Amniotic epithelial cell (primary cell): ENCODE measurements around the gene ABLIM1.
A peak's percentile ranks its signal among the peaks of the same experiment; 100 is the strongest.

ENCODE experiments used
- DNase-seq: peaks from one replicate; pipeline ENCODE4 v3.0.0-alpha.2; 2010; ENCODE audit warnings: low read depth

Gene ABLIM1

DNA sequence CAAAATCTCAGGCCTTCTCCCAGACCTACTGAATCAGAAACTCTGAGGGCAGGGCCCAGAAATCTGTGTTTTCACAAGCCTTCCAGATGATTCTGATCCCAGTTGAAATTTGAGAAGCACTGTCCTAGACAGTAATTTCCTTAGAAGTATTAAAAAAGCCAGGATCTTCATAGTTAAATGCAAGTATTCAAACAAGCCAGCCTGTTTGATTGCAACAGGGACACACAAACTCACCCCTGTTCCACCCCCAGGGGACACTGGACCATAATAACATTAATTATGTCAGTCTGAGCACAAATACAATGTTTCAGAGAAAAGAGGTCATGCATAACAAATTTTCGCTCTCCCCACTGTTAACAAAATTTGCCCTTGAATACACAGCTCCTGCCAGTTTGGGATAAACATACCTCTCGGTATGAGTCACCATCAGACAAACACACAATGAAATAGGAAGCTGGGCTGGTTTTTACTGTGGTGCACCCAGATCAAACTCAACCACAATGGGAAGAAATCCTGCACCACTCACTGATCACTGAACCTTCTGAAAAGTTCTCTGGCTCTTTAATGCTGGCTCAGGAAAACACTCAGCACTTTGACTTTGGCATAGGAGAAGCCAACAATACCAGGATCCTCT, 34.3 kb downstream of the ABLIM1 start:
- DNase-seq: peak; percentile 38

DNA sequence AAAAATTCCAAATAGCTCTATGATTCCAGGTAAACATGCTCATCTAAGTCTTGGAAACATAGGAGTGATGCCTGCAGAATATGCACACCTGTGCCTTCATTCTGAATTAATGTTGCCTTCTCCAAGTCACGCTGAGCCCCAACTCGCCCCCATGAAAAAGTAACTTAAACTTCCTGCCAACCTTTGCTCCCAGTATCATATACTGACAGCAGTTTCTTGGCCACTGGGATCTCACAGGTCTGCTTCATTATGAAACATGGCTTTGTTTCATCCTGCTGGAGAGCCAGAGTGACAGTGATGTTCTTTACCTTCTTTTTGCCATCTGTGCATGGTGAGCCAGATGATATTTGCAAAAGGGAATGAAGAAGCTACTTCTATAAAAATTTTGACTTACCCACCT, 34.9 kb downstream of the ABLIM1 start:
- DNase-seq: no peak

DNA sequence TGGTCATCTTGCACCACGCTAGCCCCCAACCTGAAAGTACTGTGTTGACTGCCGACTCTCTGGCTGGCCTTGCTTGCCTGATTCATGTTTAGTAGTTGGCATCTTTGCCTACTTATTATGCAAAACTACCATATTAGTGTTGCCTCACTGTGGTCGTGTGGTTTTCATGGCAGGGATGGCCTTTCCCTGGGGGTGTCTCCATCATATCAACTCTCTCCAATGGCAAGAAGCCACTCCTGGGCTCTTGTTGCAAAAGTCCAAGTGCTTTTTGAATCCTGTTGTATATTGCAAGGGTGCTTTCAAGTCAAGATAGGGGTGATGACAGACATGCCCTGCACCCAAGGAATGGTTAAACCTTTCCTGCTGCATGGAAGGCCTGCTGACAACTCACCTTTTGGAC, 39.4 kb downstream of the ABLIM1 start:
- no peak for DNase-seq

DNA sequence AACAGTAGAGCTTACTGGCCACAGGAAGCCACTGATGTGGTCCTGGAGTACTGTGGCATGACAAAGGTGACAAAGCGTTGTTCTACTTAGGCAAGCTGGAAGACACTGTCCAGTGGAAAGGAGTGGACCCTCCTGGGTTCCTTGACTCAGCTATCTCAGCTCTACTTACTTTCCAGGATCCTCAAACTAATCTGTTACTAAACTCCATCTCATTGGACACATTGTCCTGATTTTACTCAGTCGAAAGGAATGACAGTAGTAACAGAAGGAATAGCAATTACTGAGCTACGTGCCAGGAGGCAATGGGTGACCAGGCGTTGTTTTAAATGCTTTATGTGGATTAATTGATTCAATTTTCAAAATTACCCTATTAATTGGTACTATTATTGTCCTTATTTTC, 41.6 kb downstream of the ABLIM1 start:
- no peak for DNase-seq

DNA sequence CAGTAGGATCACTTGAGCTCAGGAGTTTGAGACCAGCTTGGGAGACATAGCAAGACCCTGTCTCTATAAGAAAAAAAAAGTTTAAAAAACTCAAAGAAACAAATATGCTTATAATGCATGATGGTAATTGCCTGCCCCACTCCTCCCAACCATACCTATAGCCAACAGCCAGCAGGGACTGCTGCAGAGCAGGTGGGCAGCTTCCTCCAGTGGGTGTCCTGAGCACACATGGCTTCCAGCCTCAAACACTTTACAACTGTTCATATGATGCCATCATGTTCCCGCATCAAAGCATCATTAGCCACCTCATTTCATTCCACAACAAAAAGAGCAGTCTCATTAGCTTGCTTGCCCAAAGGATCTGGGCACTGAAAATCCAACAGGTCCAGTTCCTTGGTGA, 42.0 kb downstream of the ABLIM1 start:
- DNase-seq: no peak

DNA sequence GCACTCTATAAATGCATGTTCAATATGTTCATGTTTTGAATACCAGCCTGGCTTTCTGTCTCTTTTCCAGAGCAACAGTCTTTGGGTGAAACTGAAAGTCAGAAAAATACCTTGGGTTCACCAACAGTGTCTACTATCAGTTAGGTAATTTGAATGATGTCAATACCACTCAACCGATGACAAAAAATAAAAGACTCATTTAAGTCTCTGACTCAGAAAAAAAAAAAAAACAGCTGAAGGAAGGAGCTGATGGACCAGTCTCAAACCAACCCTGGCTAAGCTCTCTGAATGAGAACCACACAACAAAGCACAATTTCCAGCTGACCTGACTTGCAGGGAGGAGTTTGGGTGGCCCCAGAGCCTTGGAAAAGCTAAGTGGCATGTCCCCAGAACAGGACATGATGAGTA, 42.5 kb downstream of the ABLIM1 start:
- DNase-seq: no peak

DNA sequence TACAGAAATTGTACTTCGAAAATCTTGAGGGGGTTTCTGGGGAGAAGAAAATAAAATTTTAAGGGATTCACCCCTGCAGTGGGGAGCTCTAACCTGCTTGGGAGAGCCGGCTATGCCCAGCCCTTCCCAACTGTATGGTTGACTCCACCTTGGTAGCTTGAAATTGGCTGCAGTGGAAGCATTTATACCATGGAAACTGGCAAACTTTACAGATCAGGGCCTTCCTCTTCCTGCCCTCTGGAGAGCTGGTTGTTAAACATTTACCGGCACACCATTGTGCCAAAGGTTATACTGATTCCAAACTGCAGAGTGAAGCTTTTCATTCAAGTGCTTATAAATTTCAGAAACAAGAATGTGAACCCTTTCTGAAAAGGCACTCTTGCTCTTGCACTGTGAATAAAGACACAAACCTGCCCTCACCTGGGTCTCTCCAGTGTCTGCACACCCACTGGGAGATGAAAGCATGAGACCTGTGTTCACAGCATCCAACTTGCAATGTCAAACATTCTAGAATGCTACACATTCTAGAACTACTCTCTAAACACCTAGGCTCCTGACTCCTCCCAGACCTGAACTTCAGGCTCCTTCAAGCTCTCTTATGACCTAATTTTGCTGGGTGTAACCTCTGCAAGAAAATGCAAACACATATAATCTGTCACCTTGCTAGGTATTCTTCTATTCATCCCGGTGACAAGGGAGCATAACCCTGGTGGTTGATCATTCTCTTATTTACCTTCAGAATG, 44.7 kb downstream of the ABLIM1 start:
- DNase-seq: no peak

DNA sequence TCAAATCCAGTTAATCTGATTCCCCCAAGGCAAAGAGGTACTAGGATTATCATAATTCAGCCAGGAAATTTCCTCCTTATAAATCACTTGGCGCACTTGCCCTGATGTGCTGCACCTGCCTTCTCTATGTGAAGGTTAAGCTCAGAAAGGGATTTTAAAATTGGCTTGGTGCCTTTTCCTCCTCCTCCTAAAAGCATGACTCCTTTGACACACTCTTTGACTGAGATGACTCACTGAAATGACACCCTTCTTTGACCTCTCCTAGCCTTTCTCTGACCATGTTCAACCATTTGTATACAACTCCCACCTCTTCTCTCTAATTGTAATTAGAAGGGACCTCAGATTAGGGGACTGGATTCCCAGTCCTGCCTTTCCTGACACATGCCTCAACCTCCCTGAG, 46.5 kb downstream of the ABLIM1 start:
- DNase-seq: no peak

DNA sequence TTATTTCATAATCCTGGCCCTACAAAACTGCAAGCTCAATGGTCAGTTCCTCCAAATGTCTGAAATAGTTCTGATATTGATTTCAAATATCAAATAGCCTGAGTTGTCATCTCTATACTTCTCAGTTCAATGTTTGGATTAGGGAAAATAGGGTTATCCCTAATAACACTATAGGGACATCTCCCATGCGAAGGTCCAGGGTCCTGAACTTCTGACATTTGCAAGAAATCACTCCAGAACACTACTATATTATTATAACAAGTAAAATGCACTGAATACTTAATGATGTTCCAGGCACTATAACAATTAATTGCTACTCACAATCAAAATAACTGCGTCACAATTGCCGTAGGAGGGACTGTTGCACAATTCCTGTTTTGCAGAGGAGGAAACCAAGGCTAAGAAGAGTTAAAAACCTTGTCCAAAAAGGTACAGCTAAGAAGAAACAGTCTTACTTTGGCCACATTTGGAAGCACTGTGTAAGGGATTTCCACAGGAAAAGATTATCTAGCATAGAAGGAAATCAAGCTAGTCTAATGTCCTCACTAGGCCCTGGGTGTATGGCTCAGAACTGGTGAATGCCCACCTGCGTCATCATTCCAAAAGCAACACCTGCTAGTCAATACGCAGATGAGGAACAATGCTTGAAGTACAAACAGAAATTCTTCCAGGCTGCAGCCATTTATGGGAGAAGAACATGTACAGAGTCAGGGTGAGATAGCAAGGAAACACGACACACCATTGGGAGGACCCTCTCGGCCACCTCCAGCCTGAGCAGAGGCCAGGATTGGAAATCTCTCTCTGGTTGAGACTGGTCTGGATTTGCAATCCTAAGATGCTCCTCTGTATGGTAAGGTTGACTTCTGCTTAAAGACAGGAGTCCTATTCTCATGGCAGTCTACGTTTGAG, 48.3 kb downstream of the ABLIM1 start:
- no peak for DNase-seq

DNA sequence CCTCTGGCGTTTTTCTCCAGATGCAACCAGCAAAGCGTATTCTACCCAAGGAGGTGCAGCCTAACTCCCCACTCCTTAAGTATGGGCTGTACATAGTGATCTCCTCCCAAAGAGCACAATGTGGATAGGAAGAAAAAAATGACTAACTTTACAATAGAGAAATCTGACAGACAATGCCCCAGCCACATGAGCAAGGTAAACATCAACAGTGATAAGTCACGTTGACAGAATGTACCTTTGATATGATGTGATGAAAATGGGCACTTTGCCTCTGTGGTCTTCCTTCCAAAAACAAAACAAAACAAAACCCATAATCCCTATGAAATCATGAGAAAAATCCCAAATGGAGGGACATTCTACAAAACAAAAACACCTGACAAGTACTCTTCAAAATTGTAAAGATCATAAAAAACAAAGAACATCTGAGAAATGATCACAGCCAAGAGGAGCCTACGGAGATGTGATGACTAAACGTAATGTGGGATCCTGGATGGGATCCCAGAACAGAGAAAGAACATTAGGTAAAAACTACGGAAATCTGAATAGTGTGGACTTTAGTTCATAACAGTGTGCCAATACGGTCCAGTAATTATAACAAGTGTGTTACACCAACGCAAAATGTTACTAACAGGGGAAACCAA, 50.6 kb downstream of the ABLIM1 start:
- no peak for DNase-seq

DNA sequence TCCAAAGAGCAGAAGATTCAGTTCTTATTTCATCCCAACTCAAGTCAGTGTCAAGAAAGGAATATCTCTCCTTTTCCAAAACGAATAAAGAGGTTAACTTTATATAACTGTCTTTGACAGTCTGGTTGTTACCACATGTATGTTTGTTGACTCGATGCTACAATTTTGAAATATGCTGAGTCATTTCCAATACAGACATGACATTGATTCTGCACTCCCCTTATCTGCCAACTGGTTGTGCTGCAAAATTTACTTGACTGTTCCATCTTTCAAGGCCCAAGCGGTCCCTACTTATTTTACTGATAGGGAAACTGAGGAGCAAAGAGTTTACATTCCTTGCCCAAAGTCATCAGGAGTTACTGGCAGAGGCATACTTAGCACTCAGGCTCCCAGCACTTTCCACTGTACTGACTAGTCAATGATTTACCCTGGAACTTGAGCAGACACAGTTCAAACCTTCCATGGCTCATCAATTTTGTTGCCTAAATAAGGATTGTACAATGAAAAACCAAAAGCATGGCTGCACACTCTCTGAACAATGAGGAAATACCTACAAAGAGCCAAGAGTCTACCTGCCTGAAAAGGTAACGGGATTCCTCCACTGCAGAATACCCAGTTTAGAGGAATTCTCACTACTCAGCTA, 52.8 kb downstream of the ABLIM1 start:
- DNase-seq: no peak

DNA sequence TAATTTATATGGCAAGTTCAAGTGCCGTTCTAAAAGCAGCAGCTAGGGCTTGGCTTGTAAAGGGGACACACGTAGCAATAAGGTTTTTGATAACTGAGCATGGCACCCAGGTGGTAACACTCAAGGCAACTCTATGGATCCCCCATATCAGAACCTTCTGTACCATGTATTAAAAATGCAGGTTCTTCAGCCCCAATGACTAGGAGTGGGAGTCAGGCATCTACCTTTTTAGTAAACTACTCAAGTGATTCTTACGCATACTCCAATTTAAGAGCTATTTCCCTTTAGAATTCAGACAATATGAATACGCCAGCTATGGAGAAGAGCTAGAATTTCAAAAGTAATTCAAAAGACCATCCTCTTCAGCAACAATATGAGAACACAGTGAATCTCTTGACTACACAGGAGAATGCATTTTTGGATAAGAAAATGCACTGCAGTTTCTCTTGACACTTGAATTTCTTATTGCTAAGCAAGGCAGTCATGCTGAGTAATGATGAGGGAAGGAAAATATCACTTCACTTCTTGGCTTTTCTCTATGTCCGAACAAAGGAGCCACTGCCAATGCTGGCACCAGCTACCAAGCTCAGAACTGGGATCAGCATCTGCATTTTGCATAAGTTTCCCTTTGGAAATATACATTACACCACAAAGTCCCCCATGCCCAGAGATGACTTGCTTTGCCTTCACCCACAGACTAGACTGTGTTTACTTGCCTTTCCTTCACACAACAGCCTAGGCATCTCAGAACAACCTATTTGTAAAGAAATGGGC, 53.5 kb downstream of the ABLIM1 start:
- DNase-seq: no peak

DNA sequence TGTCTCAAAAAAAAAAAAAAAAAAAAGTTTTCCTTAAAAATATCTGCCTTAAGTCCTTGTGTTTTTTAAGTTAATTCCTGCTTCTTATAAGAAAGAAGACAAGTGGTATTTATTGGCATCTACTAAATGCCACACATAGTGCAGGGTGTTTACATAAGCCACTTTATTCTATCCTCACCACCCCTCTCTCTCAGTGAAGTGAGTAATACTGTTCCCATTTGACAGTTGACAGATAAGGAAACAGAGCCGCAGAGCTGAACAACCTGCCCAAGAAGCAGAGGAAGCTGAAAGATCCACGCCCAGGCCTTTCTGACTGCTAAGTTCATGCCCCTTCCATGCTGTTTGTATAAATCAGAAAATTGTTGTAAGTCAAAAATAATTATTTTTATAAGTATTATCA, 54.1 kb downstream of the ABLIM1 start:
- peak; percentile 18 for DNase-seq

DNA sequence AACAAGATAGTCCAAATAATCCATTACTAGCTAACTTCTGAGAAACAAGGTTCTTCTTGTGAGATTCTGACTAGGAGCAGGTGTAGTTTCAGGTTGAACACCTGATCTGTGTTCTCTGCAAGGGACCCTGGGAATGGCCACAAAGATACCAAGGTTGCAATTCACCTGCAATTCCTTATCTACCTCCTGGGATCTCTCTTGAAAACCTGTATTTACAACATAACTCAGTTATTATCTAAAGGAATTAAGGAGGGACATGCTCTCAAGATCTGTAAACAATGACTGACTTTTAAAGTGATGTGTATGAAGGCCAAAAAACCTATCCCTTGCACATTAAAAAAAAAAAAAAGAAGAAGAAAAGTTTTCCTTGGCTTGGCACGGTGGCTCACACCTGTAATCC, 54.8 kb downstream of the ABLIM1 start:
- DNase-seq: no peak

DNA sequence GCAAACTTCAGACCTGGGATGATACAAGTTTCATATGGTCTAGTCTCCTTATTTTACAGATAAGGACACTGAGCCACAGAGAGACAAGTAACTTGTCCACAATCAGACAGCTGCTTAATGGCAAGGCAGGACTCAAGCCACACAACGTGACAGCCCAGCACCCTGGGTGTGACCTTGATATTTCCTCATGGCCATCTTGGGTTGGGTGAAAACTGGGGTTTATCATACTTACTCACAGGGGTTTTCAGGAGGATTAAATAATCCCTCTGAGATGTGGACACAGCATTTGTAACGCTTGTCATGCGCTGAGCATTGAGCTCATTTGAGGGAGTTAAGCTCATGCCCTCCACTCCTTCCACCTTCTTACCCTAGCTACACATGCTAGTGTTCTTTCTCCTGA, 58.0 kb downstream of the ABLIM1 start:
- DNase-seq: no peak

DNA sequence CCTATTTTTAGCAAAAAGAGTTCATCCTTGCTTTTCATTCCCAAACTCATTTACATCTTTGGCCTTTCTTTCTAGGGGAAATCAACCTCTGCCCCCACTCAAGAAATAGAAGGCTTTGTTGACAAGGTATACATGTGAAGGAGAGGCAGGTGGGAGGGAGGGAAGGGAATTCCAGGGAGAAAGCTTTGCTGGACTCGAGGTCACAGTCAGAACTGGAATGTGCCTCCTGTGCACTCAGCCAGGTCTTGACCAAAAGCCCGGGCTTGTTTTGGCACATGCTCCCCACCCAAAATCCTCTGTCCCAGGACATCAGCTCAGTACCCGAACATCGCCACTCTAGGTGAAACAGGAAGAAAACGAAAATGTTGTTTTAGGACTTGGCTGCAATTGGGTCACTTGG, 61.3 kb downstream of the ABLIM1 start:
- no peak for DNase-seq

DNA sequence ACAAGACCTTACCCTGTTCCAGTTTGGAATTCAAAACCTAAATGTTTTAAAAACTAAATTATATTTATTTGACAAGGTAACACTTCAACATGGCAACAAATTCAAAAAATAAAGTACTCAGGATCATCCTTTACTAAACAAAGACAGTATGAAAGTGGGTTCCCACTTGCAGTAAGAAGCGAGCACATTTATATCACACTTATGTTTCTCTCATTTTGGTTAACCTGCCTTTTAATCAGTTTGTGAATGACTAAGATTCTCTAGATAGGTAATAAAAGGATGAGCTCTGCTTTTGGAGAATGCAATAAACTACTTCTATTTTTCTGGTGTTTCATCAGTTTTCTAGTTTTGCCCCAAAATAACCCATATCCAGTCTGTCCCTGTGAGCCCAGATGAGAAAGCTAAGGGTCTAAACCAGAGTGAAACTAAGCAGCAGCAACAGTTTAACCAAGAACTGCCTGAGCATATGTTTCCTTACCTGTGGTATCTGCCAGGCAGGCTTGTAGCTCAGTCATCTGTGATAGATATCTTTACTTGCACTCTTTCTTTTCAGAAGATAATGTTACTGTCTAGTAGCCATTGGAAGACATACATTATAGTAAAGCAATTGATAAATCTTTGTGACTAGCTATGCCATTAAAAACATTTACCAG, 64.1 kb downstream of the ABLIM1 start:
- no peak for DNase-seq

DNA sequence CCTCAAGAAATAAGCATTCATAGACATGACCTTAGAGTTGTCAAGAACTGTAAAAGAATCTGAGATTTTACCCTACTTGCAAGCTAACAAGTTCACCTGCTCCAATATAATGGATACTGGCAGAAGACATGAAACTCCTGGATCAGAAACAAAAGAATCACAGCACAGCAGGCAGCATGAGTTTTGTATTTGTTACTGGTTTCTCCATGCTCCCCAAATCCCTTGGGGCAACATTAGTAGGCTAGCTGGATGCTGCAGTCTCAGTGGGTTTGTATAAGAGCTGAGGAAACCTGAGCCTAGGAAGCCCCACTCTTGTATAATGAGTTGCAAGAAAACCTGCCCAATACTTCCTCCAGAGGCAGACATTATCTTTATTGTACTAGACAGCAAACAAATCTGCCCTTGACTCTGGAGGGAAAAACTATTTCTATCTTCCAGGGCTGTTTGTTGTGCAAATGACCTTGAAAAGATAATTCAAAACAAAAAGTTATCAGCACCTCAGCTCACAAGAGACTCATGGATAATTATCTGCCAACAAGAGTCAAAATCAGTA, 64.8 kb downstream of the ABLIM1 start:
- no peak for DNase-seq

DNA sequence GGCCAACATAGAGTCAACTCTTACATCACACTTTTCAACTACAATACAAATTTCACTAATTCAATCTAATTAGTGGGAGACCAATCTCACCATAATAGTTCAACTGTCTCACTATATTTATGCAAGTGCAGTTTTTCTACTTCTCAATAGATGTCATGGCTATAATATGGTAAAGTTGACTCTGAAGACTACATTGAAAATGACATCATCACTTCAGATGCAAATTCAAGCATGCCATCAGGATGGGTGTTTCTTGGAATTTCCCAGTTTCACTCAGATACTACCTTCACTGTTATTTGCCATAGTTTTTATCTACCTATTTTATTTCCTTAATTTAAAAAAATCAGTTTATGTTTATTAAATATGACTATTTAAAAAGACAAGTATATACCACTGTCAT, 67.1 kb downstream of the ABLIM1 start:
- no peak for DNase-seq

DNA sequence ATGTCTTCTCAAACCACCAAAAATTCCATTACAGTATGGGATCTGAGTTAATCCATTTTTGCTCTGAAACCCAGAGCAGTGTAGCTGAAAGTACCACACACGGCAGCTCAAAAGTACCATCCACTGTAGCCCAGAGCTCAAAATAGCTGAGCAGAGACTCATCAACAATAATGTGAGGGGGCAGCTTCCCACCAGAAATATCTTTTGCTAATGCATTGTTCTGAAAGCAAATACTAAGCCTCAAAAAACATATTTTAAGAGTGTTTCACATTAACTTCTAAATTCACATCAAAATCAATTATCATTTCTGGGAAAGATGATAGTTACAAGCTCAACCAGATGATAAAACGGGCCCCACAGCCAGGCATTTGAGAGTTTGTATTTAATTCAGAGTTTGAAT, 73.7 kb downstream of the ABLIM1 start:
- no peak for DNase-seq
